Umbilical cord (tissue), 2 donors: Measurements from ENCODE around the gene SLC7A8. TPM values are rescaled to one million over a fixed set of nuclear protein-coding genes. Genes with fewer than 3 reads are reported as not detected.

Experiments used
- DNase-seq: peaks from one replicate; pipeline ENCODE4 v3.0.0-alpha.2; 2015; ENCODE audit warnings: low spot score
- total RNA-seq: library from RNA; depleted of rRNA; stranded (reverse); fragments of >200 nt; gene quantifications from one replicate; pipeline ENCODE4 v1.2.3, GENCODE V29; 2014; ENCODE audit warnings: low replicate concordance; ENCODE audit not compliant: insufficient read depth

Gene SLC7A8
- total RNA-seq, 1 donor from 2014 or later, result 25.0 TPM

DNA sequence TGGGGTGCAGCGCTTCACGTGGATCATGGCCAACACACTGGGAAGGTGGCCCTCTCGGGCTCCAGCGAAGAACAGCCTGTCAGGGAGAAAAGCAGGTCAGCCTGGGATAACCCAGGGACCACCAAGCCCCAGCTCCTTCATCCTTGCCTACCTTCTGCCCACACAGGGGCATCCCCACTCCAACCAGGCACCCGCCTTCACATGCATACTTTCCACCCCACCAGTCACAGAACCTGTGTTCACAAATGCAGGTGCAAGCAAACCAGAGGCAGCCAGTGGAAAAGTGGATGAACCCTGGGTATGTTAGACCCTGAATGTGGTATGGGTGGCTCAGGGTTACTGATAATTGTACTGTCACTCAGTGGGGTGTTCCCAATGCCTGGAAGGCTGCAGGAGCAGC, 52.0 kb downstream of the SLC7A8 start:
- DNase-seq, result no peak

DNA sequence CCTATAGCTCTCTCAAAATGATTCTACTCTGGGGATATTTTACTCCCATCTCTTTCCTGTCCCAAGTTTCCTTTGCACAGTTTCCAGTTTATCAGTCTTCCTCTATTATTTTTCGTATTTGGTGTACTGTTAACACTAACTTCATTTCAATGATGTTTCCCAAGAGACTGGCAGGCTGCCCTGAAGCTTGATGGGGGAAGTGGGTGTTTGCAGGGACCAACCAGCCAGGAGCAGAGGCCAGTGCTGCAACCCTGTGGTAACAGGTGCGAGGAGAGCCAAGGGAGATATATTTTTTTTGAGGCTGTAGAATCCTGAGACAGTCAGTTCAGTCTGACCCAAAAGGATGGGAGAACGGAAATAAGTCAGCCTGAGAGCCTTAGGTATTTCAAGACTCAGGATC, 52.6 kb downstream of the SLC7A8 start:
- no peak for DNase-seq

DNA sequence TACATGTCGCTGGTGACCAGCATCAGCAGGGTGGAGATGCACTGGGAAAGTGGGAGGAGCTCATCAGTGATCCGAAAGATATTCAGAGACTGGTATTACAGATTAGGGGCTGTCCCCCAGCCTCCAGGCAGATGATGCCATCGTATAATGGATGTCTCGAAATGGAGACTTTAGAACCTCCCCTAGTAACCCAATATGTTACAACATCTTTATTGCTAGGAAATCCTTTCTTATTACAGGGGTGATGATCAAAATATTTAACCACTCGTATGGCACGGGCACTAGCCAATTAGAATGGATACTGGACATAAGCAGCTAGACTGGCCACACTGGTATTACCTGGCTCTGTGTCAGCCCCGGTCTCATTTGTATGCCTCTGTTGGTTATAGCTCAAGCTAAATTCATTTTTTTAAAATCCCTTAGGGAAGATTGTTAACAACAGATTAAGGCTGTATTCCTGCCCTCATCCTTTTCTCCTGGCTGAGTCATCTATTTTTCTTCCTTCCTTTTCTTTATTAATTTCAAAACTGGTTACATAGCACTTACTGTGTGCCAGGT, 53.6 kb downstream of the SLC7A8 start:
- no peak for DNase-seq

DNA sequence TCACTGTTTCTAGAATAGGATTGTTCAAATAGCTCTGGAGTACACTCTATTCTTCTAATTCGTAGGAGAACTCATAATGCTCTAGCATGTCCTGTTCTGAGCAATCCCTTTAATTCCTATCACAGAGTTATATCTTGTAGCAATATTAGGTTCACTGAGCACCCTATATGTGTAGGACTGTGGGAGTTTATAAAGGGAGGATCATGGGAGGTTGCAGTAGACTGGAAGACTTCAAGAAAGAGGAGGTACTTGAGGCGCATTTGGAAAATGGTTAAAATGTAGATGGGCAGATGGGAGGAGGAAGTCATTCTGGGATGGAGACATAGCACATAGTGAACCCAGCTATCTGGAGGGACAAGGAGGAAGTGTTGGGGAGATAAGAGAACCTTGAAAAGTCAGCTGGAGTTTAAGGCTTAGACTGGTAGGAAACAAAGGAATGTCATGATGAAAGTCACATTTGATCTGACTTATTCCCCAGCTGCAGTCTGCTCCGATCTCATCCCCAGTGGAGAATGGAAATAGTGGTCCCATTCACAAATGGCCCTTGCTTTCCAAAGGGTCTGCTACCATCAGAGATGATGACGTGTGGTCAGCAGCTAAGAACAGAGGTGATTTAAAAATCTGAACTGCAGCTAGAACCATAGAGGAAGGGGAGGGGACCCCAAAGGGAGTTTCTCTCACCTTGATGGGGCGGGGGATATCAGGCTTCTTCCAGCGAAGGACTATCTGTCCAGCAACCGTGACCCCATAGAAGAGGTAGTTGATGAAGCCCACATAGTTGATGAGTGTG, 54.3 kb downstream of the SLC7A8 start:
- no peak for DNase-seq

DNA sequence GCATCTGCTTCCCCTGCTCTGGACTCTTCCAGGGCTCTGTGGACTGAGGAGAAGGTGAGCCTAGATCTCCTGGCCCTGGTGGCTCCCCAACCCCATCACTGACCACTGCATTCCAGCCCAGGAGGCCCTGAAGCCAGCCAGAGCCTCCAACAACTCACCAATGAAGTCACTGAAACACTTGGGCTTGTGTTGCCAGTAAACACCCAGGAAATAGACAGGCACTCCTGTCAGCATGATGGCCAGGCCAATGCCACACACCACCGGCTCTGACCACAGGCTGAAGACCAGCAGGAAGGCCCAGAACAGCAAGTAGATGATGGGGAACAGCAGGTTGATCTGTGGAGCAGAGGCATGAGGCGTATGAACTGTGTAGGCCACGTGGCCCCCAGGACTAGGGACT, 55.6 kb downstream of the SLC7A8 start:
- no peak for DNase-seq

DNA sequence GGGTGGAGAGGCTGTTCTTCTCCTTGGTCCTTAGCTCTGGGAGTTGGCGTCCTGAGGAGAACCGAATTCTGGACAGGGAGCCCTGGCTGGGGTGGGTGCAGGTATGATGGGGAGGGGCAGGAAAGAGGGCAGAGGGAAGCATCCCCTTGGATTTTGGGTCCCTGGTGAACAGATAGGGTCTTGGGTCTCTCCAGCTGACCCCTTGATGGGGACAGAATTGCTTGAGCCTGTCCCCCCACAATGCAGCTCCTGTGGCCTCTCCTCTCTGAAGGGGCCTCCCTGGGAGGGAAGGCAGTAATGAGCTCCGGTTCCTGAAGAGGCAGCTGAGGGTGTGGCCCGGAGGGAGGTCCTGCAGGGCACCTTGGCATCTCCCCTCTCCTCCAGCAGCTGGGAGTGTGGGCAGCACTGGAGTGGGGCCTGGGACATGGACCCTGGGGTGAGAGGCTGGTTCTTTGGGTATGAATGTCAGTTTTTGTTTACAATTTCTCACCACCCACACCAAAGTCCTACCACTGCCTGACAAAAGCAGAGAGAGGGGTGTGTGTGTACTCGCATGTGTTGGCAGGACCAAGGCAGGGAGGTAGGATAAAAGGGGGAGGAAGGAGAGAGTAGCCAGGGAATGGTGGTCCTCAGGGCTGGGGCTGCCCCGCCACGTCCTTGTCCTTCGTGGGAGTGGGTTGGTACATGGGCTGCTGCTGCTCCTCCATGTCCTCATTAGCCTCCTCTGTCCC, 56.7 kb downstream of the SLC7A8 start:
- no peak for DNase-seq

DNA sequence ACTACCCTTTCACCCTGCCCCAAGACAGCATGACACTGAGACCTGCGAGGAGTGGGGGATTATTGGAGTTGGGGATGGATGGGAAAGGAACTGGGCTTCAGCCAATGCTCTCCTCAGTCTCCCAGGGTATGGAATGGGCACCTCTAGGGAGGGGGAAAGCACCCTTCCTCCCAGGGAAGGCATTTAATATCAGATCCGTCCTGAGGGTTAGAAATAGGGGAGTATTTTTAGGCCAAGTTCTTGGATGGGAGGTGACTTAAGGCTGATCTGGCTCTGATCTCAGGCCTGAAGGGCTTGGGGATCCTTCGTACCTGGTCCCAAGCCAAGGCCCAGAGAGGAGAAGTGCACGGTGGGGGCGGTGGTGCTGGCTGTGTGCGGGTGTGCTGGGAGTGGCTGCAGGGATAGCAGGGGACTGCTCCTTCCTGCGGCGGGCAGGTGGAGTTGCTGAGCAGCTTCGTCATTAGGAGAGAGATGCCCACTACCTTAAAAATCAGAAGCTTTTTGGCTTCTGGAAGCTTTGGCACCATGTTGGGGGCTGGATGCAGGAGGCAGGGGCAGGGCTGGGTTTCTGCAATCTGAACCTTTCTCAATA, 57.4 kb downstream of the SLC7A8 start:
- no peak for DNase-seq

DNA sequence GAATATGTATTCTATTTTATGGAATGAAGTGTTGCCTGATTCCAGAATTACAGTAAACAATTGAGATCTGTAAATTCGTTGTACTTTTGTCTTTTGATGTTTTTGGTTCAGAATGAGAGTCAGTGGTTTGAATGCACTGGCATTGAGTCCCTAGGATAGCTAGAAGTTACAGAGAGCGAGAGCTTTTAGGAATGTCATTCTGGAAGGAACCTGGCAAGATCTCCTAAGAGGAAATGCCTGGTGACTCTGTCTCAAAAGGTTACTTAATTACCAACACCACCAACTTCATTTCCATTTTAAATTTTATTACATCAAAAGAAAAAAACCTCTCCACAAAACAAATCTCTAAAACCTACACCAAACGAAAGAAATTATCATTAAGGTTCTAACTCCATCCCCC, 58.4 kb downstream of the SLC7A8 start:
- DNase-seq, result no peak

DNA sequence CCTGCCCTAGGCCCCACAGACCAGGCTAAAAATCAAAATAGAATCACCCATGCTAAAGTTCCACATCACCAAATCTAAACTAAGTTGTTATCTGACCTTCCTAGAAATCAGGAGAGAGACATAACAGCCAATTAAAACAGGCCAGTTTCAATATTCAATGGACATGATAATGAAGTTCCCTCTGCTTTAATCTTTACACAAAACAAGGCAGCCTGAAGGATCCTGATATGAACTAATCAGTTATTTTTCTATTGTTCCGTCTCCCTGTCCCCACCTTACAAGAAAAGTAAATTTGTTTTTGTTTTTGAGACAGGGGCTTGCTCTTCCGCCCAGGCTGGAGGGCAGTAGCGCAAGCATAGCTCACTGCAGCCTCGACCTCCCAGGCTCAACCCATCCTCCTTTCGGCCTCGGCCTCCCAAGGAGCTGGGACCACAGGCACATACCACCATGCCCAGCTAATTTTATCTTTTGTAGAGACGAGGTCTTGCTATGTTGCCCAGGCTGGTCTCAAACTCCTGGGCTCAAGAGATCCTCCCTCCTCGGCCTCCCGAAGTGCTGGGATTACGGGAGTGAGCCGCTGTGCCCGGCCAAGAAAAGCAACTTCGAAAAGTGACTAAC, 59.0 kb downstream of the SLC7A8 start:
- DNase-seq, result no peak

DNA sequence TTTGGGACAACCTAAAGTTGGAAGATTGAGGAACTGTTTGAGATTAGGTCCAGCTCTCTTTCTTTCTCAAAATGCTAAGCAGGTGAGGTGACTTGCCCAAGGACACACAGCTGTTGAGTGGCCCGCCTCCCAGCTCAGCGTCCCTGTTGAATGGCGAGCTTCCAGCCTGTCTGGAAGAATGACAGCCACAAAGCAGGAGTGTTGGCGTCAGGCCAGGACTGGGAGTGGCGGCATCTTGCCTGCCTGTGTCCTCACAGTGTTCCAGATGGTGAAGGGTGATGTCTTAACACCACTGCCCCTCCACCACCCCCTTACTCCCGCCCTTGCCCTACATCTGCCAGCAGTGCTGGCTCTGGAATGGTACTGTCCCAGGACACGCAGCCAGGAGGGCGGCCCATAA, 60.0 kb downstream of the SLC7A8 start:
- no peak for DNase-seq

DNA sequence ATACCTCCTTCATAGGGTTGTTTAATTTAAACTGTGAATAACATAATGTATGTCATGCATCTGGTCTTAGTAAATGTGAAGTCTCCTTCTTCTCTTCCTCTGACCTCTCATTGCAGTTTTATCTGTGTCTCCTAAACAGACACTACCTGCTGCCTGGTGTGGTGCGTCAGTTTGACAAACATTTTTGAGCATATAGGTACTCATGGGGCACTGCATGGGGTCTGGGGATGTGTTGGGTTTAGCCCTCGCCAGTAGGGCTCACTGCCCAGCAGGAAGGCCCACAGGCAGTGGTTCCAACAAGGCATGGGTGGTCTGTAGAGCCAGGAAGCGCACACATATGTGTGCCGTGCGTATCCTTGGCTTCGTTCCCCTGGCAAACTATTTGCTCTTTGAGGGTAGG, 61.4 kb downstream of the SLC7A8 start:
- DNase-seq, result no peak

DNA sequence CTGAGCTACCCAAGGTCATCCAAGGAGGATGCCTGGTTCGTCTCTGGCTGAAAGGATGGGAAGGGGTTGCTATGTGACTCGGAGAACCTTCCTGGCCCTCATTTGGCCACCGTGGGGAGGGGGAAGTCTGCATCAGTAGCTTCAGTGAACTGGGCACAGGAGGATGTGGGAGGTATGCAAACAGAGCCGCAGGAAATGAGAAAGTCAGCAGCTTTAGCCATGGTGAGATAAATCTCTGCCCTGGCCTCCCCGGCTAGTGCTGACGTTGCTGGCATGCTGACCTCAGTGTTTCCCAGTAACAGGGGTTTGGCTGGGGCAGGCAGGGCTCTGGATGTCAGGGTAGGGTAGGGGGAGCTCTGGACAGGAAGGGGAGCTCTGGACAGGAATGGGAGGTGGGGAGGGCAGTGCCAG, 62.1 kb downstream of the SLC7A8 start:
- peak; percentile 75 for DNase-seq

DNA sequence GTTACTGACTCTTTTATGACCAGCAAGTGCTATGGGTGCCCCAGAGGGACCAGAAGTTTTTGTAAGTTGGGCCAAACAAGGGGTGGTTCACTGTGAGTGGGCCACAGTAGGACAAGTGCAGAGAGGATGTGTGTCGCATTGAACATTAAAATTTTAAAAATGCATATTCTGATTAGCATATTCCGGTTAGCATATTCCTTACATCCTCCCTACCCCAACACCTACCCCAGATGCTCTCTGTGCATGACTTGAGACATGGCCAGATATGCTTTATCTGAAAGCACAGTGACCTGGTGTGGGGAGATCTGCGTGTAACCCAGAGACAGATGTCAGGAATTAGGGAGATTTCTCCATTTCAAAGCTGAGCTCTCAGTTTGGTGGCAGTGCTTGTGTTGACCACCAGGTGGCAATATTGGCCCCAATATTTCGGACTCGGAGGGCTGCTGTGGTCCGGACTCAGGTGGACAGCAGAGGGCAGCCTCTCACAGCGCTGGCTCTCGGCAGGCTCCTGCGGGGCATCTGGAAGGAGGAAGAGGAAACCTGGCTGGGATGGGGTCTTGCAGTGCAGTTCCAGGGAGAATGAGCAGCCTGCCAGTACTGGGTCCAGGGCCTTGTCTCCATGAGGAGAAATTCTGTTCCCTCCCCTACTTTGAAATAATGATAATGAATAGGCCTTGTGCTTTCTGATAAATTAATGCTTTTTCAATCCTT, 62.8 kb downstream of the SLC7A8 start:
- peak; percentile 92 for DNase-seq

DNA sequence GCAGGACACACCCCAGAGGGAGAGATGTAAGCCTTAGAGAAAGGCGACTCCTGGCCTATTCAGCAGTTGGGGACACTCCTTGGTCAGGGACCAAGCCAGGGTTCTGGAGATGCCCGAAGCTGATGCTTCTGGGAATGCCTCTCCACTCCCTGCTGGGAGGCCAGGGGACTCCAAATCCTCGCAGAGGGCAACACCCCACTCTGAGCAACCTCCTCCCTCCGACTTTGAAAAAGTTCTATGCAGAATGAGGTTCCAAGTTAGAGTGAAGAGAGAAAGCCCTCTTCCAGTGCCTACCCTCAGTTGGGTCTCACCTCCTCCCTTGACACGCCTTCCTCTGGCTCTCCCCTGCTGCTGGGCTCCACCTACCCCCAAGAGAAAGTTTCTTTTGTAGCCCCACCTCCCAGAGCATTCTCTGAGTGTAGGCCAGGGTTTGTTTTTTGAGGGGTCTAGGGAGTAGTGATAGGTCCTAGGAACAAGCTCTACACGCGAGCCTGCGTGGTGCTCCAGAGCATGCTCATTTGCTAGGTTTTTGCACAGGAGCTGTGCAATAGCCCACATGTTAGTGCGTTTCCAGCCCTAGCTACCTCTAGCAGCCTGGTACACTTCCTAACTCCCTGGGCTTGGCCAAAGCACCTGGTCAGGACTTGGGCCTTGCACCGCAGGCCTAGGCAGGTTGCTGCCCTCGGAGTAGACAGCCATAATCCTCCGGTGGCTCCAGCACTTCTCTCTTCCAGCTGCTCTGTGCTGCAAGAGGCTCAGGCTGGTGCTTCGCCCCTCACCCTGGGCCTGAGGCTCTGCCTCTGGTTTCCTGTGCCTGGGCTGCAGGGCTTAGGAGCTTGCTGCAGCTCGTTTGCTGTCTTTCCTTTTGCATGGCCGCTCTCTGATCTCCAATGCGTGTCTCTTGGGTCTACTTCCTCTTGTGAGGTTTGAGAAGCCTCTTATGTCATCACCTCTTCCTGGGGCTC, 63.8 kb downstream of the SLC7A8 start:
- no peak for DNase-seq

DNA sequence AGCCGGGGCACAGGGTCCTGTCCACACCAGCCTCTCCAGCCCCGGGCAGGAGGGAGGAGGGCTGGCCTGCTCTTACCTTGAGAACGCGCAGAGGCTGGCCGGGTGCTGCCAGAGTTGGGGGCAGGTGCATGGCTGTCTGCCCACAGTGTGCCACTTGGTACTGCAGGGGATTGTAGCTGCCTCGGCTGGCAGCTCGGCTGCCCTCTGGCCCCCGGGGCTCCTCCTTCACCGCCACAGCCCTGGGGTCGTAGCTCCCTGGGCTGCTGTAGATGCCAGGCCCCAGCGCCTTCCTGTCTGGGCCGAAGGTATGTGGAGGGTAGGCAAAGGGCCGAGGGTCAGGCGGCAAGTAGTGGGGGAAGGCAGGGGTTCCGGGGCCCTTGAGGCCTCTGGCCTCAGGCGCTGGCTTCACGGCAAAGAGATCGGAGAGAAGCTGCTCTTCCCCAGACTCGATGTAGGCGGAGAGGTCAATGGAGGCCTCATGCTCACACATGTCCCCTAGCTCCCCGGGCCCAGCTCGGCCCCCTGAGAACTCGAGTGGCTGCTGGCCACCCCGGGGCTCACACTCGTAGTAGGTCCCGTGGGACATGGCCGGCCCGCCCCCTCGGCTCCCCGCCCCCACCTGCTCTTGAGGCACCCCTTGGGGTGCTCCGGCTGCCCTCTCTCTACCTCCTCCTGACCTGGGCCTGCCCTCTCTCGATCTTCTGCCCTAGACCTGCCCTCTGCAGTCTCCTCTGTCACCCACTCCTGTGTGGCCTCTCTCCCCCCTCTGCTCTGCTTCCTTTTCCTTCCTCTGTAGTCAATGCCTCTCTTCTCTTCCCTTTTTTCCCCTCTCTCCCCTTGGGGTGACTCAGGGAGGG, 64.7 kb downstream of the SLC7A8 start, which contains the start of gene CEBPE:
CEBPE (minus strand) TSS at position 750 of the 857 bp plus-strand sequence; CDS start at position 586, 164 bp downstream.
- no peak for DNase-seq

DNA sequence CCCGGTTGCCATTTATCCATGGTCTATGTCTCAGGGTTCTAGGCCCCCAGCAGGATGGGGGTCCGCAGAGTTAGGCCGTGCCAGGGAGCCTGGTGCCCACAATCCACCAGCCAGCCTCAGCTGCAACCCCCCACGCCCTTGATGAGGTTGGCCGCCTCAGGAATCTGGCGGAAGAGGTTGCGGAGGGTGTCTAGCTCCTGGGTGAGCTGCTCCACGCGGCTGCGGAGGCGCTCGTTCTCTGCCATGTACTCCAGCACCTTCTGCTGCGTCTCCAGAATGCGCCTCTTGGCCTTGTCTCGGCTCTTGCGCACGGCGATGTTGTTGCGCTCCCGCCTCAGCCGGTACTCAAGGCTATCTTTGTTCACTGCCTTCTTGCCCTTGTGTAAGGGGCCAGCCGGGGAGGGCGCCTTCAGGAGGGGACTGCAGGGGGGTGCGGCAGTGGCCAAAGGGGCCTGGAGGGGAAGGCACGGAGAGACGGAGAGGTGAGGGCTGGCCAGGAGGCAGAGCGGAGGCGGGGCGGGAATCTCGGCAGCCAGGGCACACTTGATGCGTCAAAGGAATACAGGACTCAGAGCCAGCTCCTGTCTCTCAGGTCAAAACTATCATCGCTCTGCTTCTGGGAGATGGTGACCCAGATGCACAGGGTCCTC, 66.0 kb downstream of the SLC7A8 start:
- no peak for DNase-seq

DNA sequence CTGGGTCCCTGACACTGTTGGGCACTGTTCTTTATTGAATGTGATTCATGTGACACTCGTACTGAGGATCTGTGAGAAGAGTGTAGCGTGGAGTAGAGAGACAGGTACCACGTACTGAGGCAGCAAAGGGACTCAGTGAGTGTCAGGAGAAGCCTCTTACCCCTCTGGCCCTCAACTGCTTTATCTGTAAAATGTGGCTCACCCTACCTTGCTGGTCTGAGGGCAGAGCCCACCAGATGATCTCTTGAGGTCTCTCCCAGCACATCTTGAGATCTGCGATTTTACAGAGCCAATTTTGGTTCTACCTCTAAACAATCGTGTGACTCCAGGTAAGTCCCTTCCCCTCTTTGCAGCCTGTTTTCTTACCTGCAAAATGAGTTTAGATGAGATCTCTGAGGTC, 67.5 kb downstream of the SLC7A8 start:
- no peak for DNase-seq

DNA sequence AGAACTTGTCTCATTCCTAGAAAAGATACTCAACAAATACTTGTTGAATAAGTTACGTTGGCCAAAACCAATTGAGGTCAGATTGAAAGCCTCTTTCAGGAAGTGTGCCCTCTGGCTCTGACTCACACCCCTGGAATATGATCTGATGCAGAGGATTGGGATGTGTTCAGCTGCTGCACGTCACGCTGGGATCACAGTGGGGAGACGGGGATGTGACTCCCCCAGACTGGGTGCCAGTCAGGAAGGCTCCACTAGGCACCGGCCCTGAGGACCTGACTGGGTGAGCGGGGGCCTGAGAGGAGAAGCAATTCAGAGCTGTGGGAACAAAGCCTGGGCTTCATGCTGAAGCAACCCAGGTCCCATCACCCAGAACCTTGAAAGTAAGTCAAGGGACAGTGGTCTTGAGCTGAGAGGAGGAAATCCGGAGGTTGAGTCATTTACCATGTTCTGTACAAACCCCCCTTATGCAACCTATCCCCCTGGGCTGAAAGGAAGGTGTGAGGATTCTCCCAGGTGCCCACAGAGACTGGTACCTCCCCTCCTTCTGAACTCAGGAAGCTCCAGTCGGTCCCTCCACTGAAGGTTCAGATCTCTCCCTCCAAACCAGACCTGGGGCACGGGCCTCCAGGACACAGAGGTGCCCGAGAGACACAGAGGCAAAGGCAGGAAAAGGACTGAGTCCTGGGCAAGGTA, 68.3 kb downstream of the SLC7A8 start:
- DNase-seq, result peak; percentile 49
